K562 (cell line): ENCODE measurements around the gene TMEM126B. TPM values are rescaled to one million over a fixed set of nuclear protein-coding genes. Genes with fewer than 3 reads are reported as not detected.

Source experiments
- ARID1B ChIP-seq: fragments of 450-650 bp; IDR thresholded peaks from 2 replicates; pipeline ENCODE4 v1.6.1; 2016; ENCODE audit warnings: antibody characterized with exemption, mild to moderate bottlenecking, inconsistent platforms
- CHD1 ChIP-seq: fragments of 200-600 bp; sonication (generic); IDR thresholded peaks from one replicate; pipeline ENCODE4 v1.6.1; 2012; ENCODE audit warnings: mild to moderate bottlenecking, moderate library complexity, low read length, inconsistent platforms
- DDX20 ChIP-seq: fragments of 450-650 bp; IDR thresholded peaks from 2 replicates; pipeline ENCODE4 v1.6.1; 2016; ENCODE audit warnings: missing genetic modification characterization, low read depth, mild to moderate bottlenecking, missing compliant biosample characterization, moderate library complexity
- FOXJ2 ChIP-seq: fragments of 200-800 bp; sonication (Bioruptor generic); IDR thresholded peaks from 2 replicates; pipeline ENCODE4 v1.6.1; 2016; ENCODE audit warnings: missing genetic modification characterization, missing compliant biosample characterization
- GATAD2B ChIP-seq: fragments of 450-650 bp; IDR thresholded peaks from 2 replicates; pipeline ENCODE4 v1.6.1; 2017; ENCODE audit warnings: mild to moderate bottlenecking, borderline replicate concordance
- ILF3 ChIP-seq: fragments of 450-650 bp; IDR thresholded peaks from 2 replicates; pipeline ENCODE4 v1.6.1; 2018; ENCODE audit warnings: antibody characterized with exemption, mild to moderate bottlenecking, moderate library complexity, borderline replicate concordance
- KAT7 ChIP-seq: sonication (generic); formaldehyde crosslinking; IDR thresholded peaks from 2 replicates; pipeline ENCODE4 v1.8.0; 2022; ENCODE audit warnings: missing genetic modification reagents, mild to moderate bottlenecking, borderline replicate concordance
- KDM4B ChIP-seq, 2 experiments: fragments of 450-650 bp in 1 of 2; sonication (generic) in 1 of 2; IDR thresholded peaks; 2 replicates each; pipeline ENCODE4 v1.6.1; 2016 to 2017; ENCODE audit warnings: borderline replicate concordance in 2 of 2, antibody characterized with exemption in 1 of 2, low read depth in 1 of 2, mild to moderate bottlenecking in 1 of 2
- NR2C1 ChIP-seq, 2 experiments: fragments of 450-650 bp; IDR thresholded peaks; 2 replicates each; pipeline ENCODE4 v1.6.1; 2017; ENCODE audit warnings: mild to moderate bottlenecking in 2 of 2, antibody characterized with exemption in 1 of 2, inconsistent platforms in 1 of 2, missing compliant biosample characterization in 1 of 2, missing genetic modification characterization in 1 of 2
- RBM15 ChIP-seq: fragments of 200-400 bp; formaldehyde crosslinking; IDR thresholded peaks from 2 replicates; pipeline ENCODE4 v1.6.1; 2018; ENCODE audit warnings: mild to moderate bottlenecking, low read length, moderate library complexity; ENCODE audit not compliant: insufficient read depth
- SRSF3 ChIP-seq: fragments of 200-400 bp; formaldehyde crosslinking; IDR thresholded peaks from 2 replicates; pipeline ENCODE4 v1.6.1; 2016; ENCODE audit warnings: mild to moderate bottlenecking, low read length, moderate library complexity; ENCODE audit not compliant: insufficient read depth
- THRAP3 ChIP-seq: fragments of 450-650 bp; IDR thresholded peaks from 2 replicates; pipeline ENCODE4 v1.6.1; 2016; ENCODE audit warnings: mild to moderate bottlenecking, inconsistent platforms, borderline replicate concordance
- TSHZ1 ChIP-seq: fragments of 250-450 bp; sonication (Bioruptor Pico); IDR thresholded peaks from 2 replicates; pipeline ENCODE4 v1.4.0; 2020; ENCODE audit warnings: mild to moderate bottlenecking, moderate library complexity
- XRCC3 ChIP-seq: fragments of 450-650 bp; IDR thresholded peaks from 2 replicates; pipeline ENCODE4 v1.6.1; 2017; ENCODE audit warnings: mild to moderate bottlenecking, moderate library complexity
- ZBTB8A ChIP-seq: fragments of 450-650 bp; IDR thresholded peaks from 2 replicates; pipeline ENCODE4 v1.6.1; 2018; ENCODE audit warnings: mild to moderate bottlenecking, moderate library complexity; ENCODE audit not compliant: partially characterized antibody
- ZC3H4 ChIP-seq: sonication (generic); formaldehyde crosslinking; IDR thresholded peaks from 2 replicates; pipeline ENCODE4 v1.9.0; 2021; ENCODE audit warnings: missing genetic modification reagents, borderline replicate concordance
- ZNF436 ChIP-seq: fragments of 250-450, 450-650 bp; sonication (Bioruptor Pico); formaldehyde crosslinking; IDR thresholded peaks from 2 replicates; pipeline ENCODE4 v1.7.0; 2020; ENCODE audit warnings: mild to moderate bottlenecking
- ZNF512 ChIP-seq: IDR thresholded peaks from 2 replicates; pipeline ENCODE4 v1.6.1; 2016; ENCODE audit warnings: missing genetic modification characterization, missing compliant biosample characterization
- ZNF518B ChIP-seq: fragments of 250-450 bp; sonication (Bioruptor Pico); IDR thresholded peaks from 2 replicates; pipeline ENCODE4 v1.5.0; 2021; ENCODE audit warnings: mild to moderate bottlenecking, moderate library complexity
- ZNF586 ChIP-seq: fragments of 450-650 bp; formaldehyde crosslinking; conservative IDR thresholded peaks from 2 replicates; pipeline ENCODE4 v1.4.0; 2020; ENCODE audit warnings: mild to moderate bottlenecking, moderate library complexity
- polyA plus RNA-seq, 8 experiments: library from polyadenylated mRNA; depleted of rRNA in 4 of 8; stranded (reverse) in 5 of 8; unstranded in 3 of 8; fragments of >200 nt; fragmentation: Nextera tagmentation in 2 of 8; fragmentation: Illumina TruSeq in 1 of 8; extraction: Ambion mirVana in 2 of 8; extraction: Trizol in 1 of 8; gene quantifications; 2 replicates each; pipeline versions ENCODE4 v1.2.1 to v1.2.3, GENCODE V29; 2011 to 2014; ENCODE audit warnings: inconsistent platforms in 1 of 8, missing spikeins in 1 of 8
- total RNA-seq, 7 experiments: library from RNA; depleted of rRNA in 6 of 7; stranded (reverse); fragments of >200 nt in 6 of 7; fragmentation: Illumina TruSeq in 2 of 7; extraction: Trizol in 2 of 7; gene quantifications; 2 replicates each; pipeline versions ENCODE4 v1.2.1 to v1.2.3, GENCODE V29; 2011 to 2021; ENCODE audit warnings: low replicate concordance in 1 of 7

Gene TMEM126B
- total and polyA plus RNA-seq, 9 of the 15 experiments (the other 6 are each of a cell fraction or from before 2014, with no cell fraction given), result 85.5 to 226 (median 164) TPM

GRCh38 chr11:85647604-85648299 is 19.4 kb downstream of the TMEM126B start, which contains the start of gene TMEM126A (continued):
- no peak for TF ChIP-seq KDM4B (IDR thresholded peaks at IDR 0.05; ENCODE audit: borderline replicate concordance in 2 of 2, low read depth in 1 of 2)
- no peak for TF ChIP-seq ZC3H4
- TF ChIP-seq ILF3, result no peak
- TF ChIP-seq NR2C1 (IDR thresholded peaks at IDR 0.05), result peak; percentile 70
- TF ChIP-seq NR2C1 (tag; IDR thresholded peaks at IDR 0.05), result peak; percentile 83
- TF ChIP-seq ZNF518B (CRISPR knock-in tag), result no peak
- TF ChIP-seq TSHZ1 (CRISPR knock-in tag), result no peak
- TF ChIP-seq KAT7 (CRISPR knock-in tag), result peak; percentile 78; the same call in 1 of the 2 replicates
- TF ChIP-seq SRSF3, result no peak
- TF ChIP-seq GATAD2B, result no peak
- no peak for TF ChIP-seq RBM15
- no peak for TF ChIP-seq DDX20 (tag)
- no peak for TF ChIP-seq ZNF436 (CRISPR knock-in tag)
- TF ChIP-seq ZNF586 (CRISPR knock-in tag), result no peak
- peak; percentile 76 for TF ChIP-seq CHD1
- no peak for TF ChIP-seq ZBTB8A
- TF ChIP-seq ARID1B, result no peak
- no peak for TF ChIP-seq THRAP3
- no peak for TF ChIP-seq FOXJ2 (tag)
- no peak for TF ChIP-seq ZNF512 (tag)
- TF ChIP-seq XRCC3, result no peak
